Inferior parietal cortex (tissue), 1 donor: Measurements from ENCODE around the gene MYOC.
"Not testable (repeated sequence)": the region's sequence is repeated elsewhere in the genome, so short reads cannot be mapped to it uniquely, and the experiment has no call there.

Experiments used
- DNase-seq: peaks from one replicate; pipeline ENCODE4 v3.0.0-alpha.2; 2016; ENCODE audit errors: extremely low spot score

MYOC gene

DNA sequence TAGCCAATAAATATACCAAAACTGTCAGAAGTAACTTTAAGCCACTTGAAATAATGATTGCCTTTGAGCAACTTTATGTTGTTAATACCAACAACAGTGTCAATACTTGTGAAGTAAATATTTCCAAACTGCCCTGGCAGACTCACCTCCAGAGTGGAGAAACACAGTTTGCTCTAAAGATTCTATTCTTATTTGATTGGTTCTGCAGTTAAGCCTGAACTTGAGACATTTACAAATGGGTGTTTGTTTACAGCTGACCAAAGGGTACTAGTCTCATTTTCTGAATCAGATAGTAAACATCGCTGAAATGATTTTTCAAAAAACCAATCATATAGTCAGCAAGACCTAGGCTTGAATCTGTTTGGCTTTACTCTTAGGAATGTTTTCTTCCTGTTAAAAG lies 1.3 kb upstream of the MYOC start:
- DNase-seq, result no peak

DNA sequence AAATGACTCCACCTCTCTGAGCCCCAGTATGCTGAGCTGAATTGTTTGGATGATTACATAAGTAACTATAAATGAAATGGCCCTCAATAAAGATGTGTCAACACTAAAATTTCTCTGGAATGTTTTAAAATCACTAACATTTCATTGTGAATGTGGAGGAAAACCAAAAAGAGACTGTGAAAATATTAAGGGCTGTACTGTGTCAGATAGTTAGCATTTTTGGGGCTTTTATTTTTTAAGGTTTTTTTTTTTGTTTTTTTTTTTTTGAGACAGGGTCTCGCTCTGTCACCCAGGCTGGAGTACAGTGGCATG lies 6.3 kb downstream of the MYOC start:
- no peak for DNase-seq

DNA sequence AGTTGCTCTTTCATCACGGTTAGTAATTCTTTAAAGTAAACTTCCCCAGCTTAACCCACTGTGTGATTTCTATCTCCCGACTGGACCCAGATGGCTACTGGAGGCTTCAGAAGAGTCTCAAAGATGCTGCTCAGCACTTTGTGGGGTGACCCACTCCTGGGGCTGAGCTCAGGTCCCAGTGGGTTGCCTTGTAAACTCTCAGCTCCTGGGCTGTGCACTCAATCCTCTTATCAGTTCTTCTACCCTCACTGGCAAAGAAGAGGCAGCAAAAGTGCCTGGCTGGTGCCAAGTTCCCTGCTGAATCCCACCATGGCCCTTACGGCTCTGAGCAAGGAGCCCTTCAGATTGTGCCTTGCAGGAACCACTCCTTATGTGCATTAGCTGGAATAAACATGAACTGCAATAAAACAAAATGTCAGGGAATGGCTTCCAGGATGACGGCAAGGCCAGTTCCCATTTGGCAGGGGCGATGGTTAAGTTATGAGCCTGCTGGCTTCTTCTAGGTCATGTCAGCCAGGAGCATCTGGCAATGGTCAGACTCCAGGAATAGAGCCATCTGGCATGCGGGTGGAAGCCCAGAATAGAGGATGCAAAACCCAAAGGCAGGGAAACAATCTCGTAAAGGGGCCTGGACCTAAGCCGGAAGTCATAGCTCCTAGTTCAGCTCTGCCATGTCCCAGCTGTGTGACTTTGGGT lies 6.8 kb downstream of the MYOC start:
- DNase-seq, result peak; percentile 32

DNA sequence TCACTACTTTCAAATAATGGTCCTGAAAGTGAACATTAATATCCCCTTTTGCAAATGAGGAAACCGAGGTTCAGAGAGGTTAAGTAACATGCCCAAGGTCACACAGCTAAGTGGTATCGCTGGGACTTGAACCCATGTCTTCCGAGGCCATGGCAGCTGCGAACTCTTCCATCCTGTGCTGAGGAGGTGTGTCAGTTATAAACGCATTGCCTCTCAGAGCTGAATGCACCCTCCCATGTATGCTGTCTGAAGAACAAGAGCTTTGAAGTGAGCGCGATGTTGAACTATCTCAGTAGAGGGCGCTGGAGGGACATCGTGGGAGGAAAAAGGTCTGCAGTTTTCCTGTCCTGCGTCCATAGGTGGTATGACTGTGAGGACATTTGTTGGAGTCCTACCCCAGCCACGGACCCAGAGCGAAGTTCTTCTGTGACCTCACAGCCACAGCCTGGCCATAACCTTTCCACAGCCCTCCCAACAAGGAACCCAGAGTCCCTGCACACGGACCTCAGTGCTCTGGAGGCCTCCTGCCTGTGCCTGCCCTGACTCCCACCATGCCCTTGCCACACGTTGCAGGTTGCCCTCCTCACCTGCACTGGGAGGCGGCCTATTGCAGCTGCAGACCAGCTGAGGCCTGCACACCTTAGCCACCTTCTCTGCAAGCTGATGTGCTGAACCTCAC lies 7.5 kb downstream of the MYOC start:
- DNase-seq, result peak; percentile 82

DNA sequence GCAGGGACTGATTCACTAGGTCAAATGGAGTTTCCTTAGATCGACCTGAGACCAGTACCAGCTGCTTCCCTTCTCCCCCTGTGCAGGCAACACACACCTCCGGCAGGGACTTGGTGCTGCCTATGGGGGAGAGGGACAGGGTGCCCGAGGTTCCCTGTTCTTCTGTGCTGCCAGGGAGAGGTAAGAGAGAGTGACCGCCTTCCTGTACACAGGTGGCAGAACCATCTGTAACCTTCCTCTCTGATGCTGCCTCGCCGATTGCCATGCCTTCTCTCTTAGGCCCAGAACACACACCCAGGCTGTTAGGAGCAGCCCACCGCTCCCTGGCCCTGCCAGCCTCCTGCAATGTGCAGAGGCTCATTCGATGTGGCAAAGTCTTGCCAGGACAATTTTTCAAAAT lies 9.3 kb downstream of the MYOC start:
- no peak for DNase-seq

DNA sequence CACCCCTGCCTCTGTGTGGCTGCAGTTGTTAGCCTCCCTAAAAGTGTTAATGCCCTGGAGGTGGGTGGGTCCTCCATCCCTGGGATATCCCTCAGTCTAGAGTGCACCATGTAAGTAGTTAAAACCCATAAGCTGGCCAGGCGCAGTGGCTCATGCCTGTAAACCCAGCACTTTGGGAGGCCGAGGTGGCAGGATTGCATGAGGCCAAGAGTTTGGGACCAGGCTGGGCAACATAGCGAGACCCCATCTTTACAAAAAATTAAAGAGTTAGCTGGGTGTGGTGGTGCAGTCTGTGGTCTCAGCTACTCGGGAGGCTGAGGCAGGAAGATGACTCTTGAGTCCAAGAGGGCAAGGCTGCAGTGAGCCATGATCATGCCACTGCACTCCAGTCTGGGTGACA lies 10.3 kb downstream of the MYOC start:
- DNase-seq, result no peak

DNA sequence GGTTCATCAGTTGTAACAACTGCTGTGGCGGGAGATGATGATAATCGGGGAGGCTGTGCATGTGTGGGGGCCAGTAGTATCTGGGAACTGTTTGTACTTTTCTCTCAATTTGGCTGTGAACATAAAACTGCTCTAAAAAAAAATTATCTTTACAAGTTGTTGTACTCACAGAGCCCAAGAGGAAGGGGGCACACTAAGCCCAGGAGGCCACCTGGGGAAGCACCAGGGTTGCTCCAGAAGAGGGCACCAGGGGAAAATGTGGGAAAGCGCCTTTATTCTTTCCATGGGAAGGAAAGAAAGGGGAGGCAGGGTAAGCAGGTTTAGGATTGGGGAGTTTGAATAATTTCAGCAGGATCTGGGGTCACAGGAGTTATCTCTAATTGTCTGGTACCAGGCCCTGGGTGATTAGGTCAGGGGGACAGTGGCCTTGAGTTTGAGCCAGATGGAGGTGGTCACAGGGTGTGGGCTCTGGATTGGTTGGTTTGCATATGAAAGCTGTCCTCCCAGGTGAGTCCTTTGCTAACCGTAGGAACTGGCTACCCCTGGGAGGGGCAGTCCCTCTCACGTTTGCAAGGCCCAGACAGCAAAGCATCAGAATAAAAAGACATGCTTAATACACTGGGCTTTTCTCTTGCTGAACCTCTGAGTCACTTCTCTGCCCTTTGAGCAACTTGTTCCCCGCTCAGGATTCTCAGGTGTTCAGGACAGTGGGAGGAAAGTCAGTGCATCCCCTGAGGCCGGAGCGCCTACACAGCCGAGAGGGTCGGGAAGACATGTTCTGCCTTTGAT lies 11.2 kb downstream of the MYOC start:
- DNase-seq, result no peak

DNA sequence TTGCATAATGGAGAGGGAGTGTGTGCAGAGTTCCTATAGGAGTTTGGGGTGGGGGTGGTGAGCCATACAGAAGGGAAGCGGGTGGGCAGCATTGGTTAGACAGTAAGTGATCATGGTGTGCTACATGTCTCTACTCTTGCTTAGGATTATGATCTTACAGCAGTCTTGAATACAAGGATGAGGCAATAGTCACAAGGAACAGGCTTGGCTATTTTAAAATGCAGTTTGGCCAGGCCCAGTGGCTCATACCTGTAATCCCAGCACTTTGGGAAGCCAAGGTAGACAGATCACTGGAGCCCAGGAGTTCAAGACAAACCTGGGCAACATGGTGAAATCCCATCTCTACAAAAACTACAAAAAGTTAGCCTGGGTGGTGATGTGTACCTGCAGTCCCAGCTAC lies 12.3 kb downstream of the MYOC start:
- no peak for DNase-seq

DNA sequence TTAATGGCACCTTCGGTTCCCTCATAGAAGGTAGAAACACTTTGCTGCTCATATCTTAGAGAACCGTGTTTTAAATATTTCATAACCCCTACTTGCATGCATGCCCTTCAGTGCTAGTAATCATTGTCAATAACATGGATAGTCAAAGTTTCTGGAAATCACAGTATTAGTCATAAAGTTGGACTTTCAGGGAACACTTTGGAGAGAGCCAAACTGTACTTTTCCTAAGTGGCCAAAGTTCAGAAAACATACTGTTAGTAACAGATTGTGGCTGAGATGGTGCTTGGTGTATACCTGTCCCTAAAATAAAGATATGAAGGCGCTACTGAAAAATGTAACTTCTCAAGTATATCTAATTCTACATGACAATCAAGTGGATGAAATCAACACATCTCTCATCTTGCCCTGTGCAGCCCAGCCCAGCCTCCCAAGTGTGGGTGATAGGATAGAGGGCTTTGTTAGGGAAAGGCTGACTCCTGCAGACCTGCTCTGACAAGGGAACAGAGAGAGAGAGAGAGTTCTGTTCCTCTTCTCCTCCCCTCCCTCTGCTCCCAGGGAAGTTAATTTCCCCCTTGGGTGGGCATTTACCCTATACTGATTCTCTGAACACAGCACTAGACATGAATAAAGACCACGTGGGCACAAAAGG lies 14.4 kb downstream of the MYOC start:
- no peak for DNase-seq

DNA sequence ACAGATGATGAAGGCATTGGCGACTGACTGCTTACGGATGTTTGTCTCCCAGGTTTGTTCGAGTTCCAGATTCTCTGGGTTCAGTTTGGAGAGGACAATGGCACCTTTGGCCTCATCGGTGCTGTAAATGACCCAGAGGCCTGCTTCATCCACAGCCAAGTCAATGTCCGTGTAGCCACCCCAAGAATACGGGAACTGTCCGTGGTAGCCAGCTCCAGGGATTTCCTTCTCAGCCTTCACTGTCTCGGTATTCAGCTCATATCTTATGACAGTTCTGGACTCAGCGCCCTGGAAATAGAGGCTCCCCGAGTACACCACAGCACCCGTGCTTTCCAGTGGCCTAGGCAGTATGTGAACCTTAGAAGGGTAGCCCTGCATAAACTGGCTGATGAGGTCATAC lies 16.3 kb downstream of the MYOC start:
- no peak for DNase-seq

DNA sequence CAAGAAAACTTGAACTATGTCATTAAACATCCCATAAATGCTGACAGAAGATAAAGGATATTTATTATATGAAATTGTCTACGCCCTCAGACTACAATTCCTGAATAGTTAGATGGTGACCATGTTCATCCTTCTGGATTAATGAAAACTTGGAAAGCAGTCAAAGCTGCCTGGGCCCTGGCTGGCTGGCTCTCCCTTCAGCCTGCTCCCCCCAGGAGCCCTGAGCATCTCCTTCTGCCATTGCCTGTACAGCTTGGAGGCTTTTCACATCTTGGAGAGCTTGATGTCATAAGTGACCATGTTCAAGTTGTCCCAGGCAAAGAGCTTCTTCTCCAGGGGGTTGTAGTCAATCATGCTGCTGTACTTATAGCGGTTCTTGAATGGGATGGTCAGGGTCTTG lies 16.8 kb downstream of the MYOC start:
- no peak for DNase-seq

DNA sequence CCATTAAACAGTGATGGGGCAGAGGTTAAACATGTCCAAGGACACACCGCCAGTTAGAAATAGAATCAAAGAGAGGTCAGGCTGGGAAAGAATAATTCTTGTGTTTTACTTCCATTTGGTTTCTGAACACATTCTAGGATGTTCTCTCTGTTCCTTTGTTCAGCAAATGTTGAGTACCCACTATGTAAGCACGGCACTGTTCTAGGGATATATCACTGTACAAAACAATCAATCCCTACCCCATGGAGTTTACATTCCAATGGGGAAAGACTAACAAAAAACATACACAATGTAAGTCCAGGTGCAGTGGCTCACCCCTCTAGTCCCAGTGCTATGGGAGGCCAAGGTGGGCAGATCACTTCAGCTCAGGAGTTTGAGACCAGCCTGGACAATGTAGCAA lies 24.3 kb downstream of the MYOC start:
- no peak for DNase-seq

DNA sequence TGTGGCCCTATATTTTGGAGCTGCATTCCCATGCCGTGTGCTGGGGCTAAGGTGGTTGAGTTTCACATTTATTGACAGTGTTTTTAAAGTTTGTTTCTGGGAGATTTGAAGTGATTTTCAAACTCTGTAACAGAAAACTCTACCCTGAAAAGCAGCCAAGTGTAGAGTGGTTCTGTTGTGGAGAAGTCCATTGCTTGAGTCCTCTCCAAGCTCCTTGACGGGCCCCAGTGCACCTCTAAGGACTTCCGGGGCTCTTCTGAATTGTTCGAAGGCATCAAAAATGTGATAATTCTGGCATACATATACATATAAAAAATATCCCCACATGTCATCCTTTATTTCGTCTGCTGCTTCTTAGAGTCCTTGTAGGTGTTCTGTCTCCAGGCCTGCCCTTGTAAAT lies 25.5 kb downstream of the MYOC start:
- DNase-seq, result no peak

DNA sequence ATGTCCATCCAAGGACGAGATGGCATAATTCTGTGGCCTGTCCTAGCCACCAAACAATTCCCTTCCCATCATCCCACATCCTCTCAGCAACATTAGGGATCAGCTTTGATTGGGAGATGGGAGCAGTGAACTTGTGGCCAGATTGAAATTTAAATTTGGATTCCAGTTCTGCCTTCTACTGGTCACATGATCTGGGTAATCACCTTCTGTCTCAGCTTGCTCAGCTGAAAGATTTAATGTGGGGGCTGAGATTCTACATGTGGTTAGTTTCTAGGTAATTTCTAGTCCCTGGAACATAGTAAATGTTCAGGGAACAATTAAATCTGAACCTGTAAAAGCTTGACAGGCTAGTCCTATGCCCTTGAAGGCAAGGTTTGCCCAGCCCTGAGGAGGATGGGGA lies 27.3 kb downstream of the MYOC start:
- DNase-seq, result no peak

DNA sequence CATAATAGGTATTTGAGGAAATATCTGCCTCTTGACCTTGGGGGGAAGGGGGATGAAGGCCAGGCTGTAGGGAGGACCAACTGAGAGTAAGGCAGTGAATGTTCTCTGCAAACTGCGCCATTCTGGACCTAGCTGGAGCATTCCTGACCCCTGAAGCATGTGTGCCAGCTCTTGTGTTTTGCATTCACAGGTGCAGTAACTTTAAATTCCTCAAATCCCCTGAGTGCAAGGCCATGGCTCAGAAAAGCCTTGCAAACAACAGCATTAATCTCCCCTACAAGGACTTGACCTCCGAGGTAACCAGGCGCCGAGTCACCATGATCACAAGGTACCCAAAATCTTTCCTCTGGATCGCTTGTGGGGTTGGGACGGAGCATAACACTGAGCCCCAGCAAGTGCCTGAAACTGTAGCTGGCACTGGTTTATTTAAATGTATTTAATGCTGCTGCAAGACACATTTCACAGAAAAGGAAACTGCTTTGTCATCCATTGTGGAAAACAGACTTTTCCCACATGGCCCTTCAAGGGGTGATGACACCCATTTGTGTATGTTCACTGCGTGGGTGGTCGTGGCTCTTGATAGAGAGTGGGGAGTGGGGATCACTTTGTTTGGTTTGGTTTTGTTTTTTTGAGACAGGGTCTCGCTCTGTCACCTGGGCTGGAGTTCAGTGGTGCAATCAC lies 28.7 kb downstream of the MYOC start:
- no peak for DNase-seq

DNA sequence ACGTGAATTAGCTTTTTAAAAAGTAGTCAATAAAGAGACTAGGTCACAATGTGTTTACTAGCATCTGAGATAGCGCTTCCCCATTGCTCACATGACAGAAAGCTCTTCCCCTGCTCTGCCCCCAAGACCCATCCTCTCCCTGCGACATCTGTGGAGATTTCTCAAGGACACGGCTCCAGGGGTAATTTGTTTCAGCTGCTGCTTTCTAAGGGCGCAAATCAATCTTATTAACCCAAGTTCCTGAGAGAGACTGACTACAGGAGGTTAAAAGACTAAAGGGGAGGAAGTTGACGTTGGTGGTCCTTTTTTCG lies 30.4 kb downstream of the MYOC start, which contains the start of gene MYOCOS:
Gene MYOCOS, plus strand, starts transcription at position 92 of the 311 bp plus-strand sequence. CDS start 1,641 bp downstream, outside the sequence.
- DNase-seq, result no peak

DNA sequence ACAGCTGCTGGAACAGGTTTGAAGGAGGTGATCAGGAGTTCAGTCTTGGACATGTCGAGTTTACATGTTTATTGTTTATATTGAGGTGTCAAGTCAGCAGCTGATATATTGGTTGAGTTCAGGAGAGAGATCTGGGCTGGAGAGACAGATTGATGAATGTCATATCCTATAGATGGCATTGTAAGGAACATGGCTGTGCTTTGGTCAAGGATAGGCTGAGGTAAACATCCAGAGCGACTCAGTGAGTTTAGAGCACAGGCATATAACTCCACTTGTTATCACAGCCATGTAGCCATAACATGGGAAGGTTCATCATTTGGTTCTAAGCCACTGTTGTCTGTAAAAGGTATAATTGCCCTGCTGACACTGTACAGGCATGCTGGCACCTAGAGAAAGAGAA lies 35.9 kb downstream of the MYOC start:
- no peak for DNase-seq

DNA sequence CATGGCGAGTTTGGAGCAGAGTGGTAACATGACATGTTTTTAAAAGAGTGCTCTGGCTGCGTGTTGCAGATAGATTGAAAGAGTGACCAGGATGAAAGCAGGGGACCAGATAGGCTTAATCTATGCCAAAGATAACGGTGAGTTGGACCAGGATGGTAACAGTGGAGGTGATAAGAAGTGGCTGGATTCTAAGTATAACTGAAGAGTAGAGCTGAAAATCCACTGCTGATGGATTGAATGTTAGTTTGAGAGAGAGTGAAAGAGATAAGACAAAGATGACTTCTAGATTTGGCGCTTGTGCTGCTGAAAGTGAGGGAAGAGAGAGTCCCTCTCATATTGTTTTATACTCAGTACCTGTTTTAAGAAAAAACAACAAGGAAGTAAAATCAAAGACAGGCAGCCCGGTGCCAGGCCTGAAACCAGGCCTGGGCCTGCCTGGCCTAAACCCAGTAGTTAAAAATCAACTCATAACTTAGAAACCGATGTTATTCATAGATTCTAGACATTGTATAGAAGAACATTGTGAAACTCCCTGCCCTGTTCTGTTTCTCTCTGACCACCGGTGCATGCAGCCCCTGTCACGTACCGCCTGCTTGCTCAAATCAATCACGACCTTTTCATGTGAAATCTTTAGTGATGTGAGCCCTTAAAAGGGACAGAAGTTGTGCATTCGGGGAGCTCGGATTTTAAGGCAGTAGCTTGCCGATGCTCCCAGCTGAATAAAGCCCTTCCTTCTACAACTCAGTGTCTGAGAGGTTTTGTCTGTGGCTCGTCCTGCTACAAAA lies 37.2 kb downstream of the MYOC start:
- DNase-seq, result not testable (repeated sequence)

DNA sequence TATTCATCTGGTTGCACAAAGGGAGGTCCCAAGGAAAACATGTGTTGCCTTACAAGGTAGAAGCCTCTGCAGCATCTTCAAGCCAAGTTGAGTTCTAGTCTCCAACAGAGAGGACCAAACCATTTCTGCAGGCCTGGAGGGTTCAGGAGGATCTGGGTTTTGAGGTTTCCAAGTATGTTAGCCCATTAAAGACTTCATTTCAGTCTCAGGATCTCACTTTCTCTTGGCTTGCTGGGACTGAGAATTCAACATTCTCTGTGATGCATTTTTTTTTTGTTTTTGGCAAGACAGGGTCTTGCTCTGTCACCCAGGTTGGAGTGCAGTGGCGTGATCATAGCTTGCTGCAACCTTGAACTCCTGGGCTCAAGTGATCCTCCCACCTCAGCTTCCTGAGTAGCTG lies 39.2 kb downstream of the MYOC start:
- no peak for DNase-seq

DNA sequence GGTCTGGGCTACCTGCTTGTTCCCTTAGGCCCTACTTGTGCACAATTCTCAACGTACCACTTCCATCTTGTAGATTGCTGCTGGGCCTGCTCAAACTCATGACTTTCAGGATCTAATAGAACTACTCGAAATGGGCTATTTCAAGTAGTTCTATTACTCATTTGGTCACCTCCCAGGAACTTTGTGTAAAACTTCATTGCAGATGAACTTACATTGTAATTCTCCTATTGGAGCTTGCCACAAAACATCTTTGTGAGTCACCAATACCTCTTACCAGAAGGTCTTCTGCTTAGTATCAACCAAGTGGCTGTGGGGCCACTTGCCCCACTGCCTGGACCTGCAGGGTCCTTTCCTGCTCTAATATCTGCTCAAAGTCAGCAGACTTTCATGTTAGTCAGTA lies 41.2 kb downstream of the MYOC start:
- no peak for DNase-seq

DNA sequence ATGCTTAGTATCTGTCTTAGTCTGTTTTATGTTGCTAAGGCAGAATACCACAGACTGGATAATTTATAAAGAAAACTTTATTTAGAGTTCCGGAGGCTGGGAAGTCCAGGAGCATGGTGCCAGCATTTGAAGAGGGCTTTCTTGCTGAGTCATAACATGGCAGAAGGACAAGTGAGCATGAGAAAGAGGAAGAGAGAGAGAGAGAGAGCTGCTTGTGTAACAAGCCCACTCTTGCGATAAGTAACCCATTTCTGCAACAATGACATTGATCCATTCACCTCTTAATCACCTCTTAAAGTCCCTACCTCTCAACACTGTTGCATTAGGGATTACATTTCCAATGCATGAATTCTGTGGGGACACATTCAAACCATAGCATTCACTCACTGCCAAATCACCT lies 42.1 kb downstream of the MYOC start:
- no peak for DNase-seq
